ENCODE data around the gene ZNF350. TPM values are rescaled to one million over a fixed set of nuclear protein-coding genes. Genes with fewer than 3 reads are reported as not detected.
A peak's percentile ranks its signal among the peaks of the same experiment; 100 is the strongest.

Gene ZNF350
- total and polyA plus RNA-seq, 2 of the 13 experiments (the other 11 are each of a cell fraction or from before 2014, with no cell fraction given), result 3.7 to 6.9 TPM

DNA sequence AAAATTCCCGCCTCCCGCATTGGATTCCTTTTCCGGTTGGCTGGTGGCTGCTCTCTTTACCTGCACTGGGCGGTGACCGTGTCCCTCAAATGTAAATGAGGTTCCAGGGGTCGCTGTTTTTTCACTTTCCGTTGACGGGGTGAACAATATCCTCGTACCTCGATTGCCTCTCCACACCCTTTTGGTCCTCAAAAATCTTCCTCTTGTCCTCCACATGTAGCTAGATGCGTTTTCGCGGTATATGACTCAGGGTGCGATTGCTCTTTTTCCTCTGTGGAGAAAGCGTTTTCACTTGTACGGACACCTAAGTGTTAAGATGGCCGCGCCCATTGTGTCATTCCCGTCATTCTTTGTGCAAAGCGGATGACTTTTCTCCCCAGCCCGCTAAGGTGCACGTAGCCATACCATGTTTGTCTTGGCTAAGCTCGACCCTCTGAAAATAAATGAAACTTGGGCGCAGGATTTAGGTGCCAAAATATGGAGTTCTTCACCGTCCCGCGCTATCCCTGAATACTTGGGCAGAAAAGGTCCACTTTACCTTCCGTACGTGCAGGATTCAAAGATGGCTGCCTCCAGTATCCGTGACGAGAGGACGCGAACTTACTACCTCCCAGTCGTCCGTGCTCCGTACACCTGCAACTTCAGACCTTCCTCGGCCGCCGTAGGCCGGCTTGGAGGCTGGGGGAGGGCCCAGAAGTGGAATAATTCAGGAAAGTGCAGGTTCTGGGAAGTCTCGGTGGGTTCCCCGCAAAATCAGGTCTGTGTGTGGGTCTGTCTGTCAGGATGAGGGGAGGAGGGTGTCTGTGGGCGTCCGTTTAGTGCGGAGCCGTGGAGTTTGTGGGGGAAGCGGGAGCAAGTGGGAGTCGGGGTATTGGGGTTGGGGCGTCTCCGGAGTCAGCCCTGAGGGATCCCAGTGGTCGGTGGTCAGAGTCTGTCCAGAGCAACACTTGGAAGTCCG, 59.6 kb downstream of the ZNF350 start, which contains the start of gene ZNF613 (continued):
- TF ChIP-seq FIP1L1 (IDR thresholded peaks at IDR 0.05; ENCODE audit: borderline replicate concordance, insufficient read depth, low read depth, low read length) (no peak), GATAD2A (CRISPR knock-in tag; IDR thresholded peaks at IDR 0.05) (0 out of 2 replicates have a peak, but pooled peaks have one; percentile 11), ZNF644 (CRISPR knock-in tag; IDR thresholded peaks at IDR 0.05; ENCODE audit: low read depth) (no peak), PHF5A (CRISPR knock-in tag; IDR thresholded peaks at IDR 0.05; ENCODE audit: low read depth, unreplicated experiment) (peak; percentile 1), ZFP36L1 (CRISPR knock-in tag; IDR thresholded peaks at IDR 0.05) (0 out of 2 replicates have a peak, but pooled peaks have one; percentile 50), ZNF746 (CRISPR knock-in tag; IDR thresholded peaks at IDR 0.05) (0 out of 2 replicates have a peak, but pooled peaks have one; percentile 27), TCF7 (IDR thresholded peaks at IDR 0.05; ENCODE audit: low read depth) (no peak), ZNF775 (CRISPR knock-in tag; IDR thresholded peaks at IDR 0.05; ENCODE audit: borderline replicate concordance) (0 out of 2 replicates have a peak, but pooled peaks have one; percentile 31), ZFYVE20 (CRISPR knock-in tag; IDR thresholded peaks at IDR 0.05; ENCODE audit: borderline replicate concordance, low read depth) (no peak), CHD2 (IDR thresholded peaks at IDR 0.05; ENCODE audit: low read depth, low read length) (no peak)
- TF ChIP-seq, protein P1, sequence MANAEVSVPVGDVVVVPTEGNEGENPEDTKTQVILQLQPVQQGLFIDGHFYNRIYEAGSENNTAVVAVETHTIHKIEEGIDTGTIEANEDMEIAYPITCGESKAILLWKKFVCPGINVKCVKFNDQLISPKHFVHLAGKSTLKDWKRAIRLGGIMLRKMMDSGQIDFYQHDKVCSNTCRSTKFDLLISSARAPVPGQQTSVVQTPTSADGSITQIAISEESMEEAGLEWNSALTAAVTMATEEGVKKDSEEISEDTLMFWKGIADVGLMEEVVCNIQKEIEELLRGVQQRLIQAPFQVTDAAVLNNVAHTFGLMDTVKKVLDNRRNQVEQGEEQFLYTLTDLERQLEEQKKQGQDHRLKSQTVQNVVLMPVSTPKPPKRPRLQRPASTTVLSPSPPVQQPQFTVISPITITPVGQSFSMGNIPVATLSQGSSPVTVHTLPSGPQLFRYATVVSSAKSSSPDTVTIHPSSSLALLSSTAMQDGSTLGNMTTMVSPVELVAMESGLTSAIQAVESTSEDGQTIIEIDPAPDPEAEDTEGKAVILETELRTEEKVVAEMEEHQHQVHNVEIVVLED (CRISPR knock-in tag; IDR thresholded peaks at IDR 0.05; ENCODE audit: borderline replicate concordance), result peak; percentile 83
- TF ChIP-seq, protein P2, sequence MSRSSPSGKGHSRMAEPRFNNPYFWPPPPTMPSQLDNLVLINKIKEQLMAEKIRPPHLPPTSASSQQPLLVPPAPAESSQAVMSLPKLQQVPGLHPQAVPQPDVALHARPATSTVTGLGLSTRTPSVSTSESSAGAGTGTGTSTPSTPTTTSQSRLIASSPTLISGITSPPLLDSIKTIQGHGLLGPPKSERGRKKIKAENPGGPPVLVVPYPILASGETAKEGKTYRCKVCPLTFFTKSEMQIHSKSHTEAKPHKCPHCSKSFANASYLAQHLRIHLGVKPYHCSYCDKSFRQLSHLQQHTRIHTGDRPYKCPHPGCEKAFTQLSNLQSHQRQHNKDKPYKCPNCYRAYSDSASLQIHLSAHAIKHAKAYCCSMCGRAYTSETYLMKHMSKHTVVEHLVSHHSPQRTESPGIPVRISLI (CRISPR knock-in tag; IDR thresholded peaks at IDR 0.05; ENCODE audit: borderline replicate concordance), result peak; percentile 95
- TF ChIP-seq, protein P3, sequence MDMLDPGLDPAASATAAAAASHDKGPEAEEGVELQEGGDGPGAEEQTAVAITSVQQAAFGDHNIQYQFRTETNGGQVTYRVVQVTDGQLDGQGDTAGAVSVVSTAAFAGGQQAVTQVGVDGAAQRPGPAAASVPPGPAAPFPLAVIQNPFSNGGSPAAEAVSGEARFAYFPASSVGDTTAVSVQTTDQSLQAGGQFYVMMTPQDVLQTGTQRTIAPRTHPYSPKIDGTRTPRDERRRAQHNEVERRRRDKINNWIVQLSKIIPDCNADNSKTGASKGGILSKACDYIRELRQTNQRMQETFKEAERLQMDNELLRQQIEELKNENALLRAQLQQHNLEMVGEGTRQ (IDR thresholded peaks at IDR 0.05; ENCODE audit: low read depth, low read length), result no peak
- TF ChIP-seq, protein P3 (CRISPR knock-in tag; IDR thresholded peaks at IDR 0.05; ENCODE audit: borderline replicate concordance), result no peak
- TF ChIP-seq, protein P4, sequence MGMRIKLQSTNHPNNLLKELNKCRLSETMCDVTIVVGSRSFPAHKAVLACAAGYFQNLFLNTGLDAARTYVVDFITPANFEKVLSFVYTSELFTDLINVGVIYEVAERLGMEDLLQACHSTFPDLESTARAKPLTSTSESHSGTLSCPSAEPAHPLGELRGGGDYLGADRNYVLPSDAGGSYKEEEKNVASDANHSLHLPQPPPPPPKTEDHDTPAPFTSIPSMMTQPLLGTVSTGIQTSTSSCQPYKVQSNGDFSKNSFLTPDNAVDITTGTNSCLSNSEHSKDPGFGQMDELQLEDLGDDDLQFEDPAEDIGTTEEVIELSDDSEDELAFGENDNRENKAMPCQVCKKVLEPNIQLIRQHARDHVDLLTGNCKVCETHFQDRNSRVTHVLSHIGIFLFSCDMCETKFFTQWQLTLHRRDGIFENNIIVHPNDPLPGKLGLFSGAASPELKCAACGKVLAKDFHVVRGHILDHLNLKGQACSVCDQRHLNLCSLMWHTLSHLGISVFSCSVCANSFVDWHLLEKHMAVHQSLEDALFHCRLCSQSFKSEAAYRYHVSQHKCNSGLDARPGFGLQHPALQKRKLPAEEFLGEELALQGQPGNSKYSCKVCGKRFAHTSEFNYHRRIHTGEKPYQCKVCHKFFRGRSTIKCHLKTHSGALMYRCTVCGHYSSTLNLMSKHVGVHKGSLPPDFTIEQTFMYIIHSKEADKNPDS (CRISPR knock-in tag; IDR thresholded peaks at IDR 0.05), result no peak
- TF ChIP-seq, protein P5, sequence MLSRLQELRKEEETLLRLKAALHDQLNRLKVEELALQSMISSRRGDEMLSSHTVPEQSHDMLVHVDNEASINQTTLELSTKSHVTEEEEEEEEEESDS (CRISPR knock-in tag; IDR thresholded peaks at IDR 0.05; ENCODE audit: borderline replicate concordance), result peak; percentile 70; the same call in 1 of the 2 replicates
- TF ChIP-seq, protein P6, sequence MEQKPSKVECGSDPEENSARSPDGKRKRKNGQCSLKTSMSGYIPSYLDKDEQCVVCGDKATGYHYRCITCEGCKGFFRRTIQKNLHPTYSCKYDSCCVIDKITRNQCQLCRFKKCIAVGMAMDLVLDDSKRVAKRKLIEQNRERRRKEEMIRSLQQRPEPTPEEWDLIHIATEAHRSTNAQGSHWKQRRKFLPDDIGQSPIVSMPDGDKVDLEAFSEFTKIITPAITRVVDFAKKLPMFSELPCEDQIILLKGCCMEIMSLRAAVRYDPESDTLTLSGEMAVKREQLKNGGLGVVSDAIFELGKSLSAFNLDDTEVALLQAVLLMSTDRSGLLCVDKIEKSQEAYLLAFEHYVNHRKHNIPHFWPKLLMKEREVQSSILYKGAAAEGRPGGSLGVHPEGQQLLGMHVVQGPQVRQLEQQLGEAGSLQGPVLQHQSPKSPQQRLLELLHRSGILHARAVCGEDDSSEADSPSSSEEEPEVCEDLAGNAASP (CRISPR knock-in tag; IDR thresholded peaks at IDR 0.05; ENCODE audit: borderline replicate concordance), result no peak

Data from HepG2 (cell line).